IMR-90 (cell line): Measurements from ENCODE around the gene ACAN.

Experiments used
- CEBPB ChIP-seq: IDR thresholded peaks from 2 replicates; pipeline ENCODE4 v1.6.1; 2012; ENCODE audit warnings: low read depth, low read length, improper control_type of control experiment
- CTCF ChIP-seq: conservative IDR thresholded peaks from 2 replicates; pipeline ENCODE4 v1.5.1; 2012; ENCODE audit warnings: mild to moderate bottlenecking, low read depth, low read length, improper control_type of control experiment
- SMC3 ChIP-seq: fragments of 150-350 bp; IDR thresholded peaks from 2 replicates; pipeline ENCODE4 v1.6.1; 2016; ENCODE audit warnings: low read depth, mild to moderate bottlenecking, antibody characterized with exemption, low read length, moderate library complexity
- USF2 ChIP-seq: fragments of 150-350 bp; IDR thresholded peaks from 2 replicates; pipeline ENCODE4 v1.6.1; 2017; ENCODE audit warnings: mild to moderate bottlenecking, antibody characterized with exemption, low read length, low read depth

- TF ChIP-seq CTCF (no peak), CEBPB (no peak), SMC3 (no peak), USF2 (no peak)
Observed at GRCh38 chr15:88847144-88847543, 43.9 kb downstream of the ACAN start.
